AG04450 (cell line): ENCODE measurements around the gene ABHD12B. TPM values are rescaled to one million over a fixed set of nuclear protein-coding genes. Genes with fewer than 3 reads are reported as not detected.

Source experiments
- CTCF ChIA-PET: fragments of 300-600, 350-600 bp; formaldehyde crosslinking; extraction: SDS; loops from one replicate; lab custom pipeline; 2022; ENCODE audit warnings: antibody characterized with exemption, inconsistent platforms; lab: Charles Lee
- POLR2A ChIA-PET: fragments of 350-600 bp; formaldehyde crosslinking; extraction: SDS; loops from one replicate; lab custom pipeline; 2021; ENCODE audit warnings: antibody characterized with exemption, inconsistent platforms; lab: Yijun Ruan, JAX
- DNase-seq: peaks from one replicate; pipeline ENCODE4 v3.0.0-alpha.2; 2011; ENCODE audit warnings: low read depth, low spot score
- H3K27ac ChIP-seq: one replicate; pipeline ENCODE4 v1.5.1; 2012; ENCODE audit warnings: low read depth, low read length, control low read depth
- H3K27me3 ChIP-seq: one replicate; pipeline ENCODE4 v1.6.0; 2012; ENCODE audit warnings: low read length; ENCODE audit not compliant: control insufficient read depth, insufficient read depth
- H3K4me3 ChIP-seq: 2 replicates; pipeline ENCODE4 v1.5.1; 2011; ENCODE audit warnings: mild to moderate bottlenecking, low read depth, low read length, control low read depth
- H3K9me3 ChIP-seq: 2 replicates; pipeline ENCODE4 v1.5.1; 2012; ENCODE audit warnings: low read length; ENCODE audit not compliant: control insufficient read depth, insufficient read depth
- CTCF ChIP-seq: IDR thresholded peaks from 2 replicates; pipeline ENCODE4 v1.5.1; 2011; ENCODE audit warnings: low read depth, low read length, control low read depth, inconsistent platforms
- polyA plus RNA-seq: library from polyadenylated mRNA; depleted of rRNA; stranded (reverse); fragments of >200 nt; gene quantifications from 2 replicates; pipeline ENCODE4 v1.2.3, GENCODE V29; 2011

The ABHD12B gene
- polyA plus RNA-seq, 1 experiment, result 0.32 TPM

GRCh38 chr14:50830044-50830931 lies 41.6 kb upstream of the ABHD12B start:
- DNase-seq, result no peak
- ChIA-PET POLR2A (interaction anchor here (1.0 to 1.6 kb wide), 3 partner anchors 16 to 30 kb away, joined by 3 read pairs; no protein-coding TSS in a partner anchor), CTCF (interaction anchor here (0.9 to 3.7 kb wide), 2 partner anchors 31 to 55 kb away, joined by 3 to 32 read pairs; no protein-coding TSS in a partner anchor)
- no peak for TF ChIP-seq CTCF
- peak overlapping the region; percentile 79 for H3K4me3 ChIP-seq
- H3K27ac ChIP-seq, result peak overlapping the region; percentile 39
- no peaks in the 10 kb centered on the region for H3K9me3 ChIP-seq
- H3K27me3 ChIP-seq, result no peaks in the 10 kb centered on the region

- peak within 1 kb of the TSS; percentile 79 for H3K4me3 ChIP-seq
- ChIA-PET CTCF (interaction anchor here (3.7 kb wide), 1 partner anchor 30 kb away, joined by 32 read pairs; no protein-coding TSS in a partner anchor), POLR2A (interaction anchor here (1.0 kb wide), 1 partner anchor 29 kb away, joined by 3 read pairs; no protein-coding TSS in a partner anchor)
- DNase-seq, result no peak
- H3K27ac ChIP-seq, result peak within 1 kb of the TSS; percentile 39
- H3K27me3 ChIP-seq, result no peaks in the 10 kb centered on the region
- TF ChIP-seq CTCF, result no peak
- H3K9me3 ChIP-seq, result no peaks in the 10 kb centered on the region
Observed at GRCh38 chr14:50830932-50831725, 40.7 kb upstream of the ABHD12B start, which contains the start of gene NIN. NIN (minus strand) TSS chr14:50831162; CDS start chr14:50822056, 9,106 bp downstream.

GRCh38 chr14:50831726-50832168 lies 40.1 kb upstream of the ABHD12B start:
- Histone ChIP-seq H3K4me3 (peak overlapping the region; percentile 72), H3K9me3 (no peaks in the 10 kb centered on the region), H3K27me3 (no peaks in the 10 kb centered on the region), H3K27ac (no peak overlapping the region)
- no peak for DNase-seq
- ChIA-PET CTCF (interaction anchor here (3.7 kb wide), 1 partner anchor 30 kb away, joined by 32 read pairs; no protein-coding TSS in a partner anchor), POLR2A (no interaction called here)
- TF ChIP-seq CTCF, result no peak

- no peaks in the 10 kb centered on the region for H3K9me3 ChIP-seq
- no peak for DNase-seq
- no peak overlapping the region for H3K4me3 ChIP-seq
- ChIA-PET CTCF (interaction anchor here (1.0 kb wide), 1 partner anchor 27 kb away, joined by 3 read pairs; no protein-coding TSS in a partner anchor), POLR2A (interaction anchor here (0.8 kb wide), 1 partner anchor 14 kb away, joined by 3 read pairs; no protein-coding TSS in a partner anchor)
- H3K27ac ChIP-seq, result no peak overlapping the region
- no peak for TF ChIP-seq CTCF
- no peaks in the 10 kb centered on the region for H3K27me3 ChIP-seq
Observed at GRCh38 chr14:50832935-50833630, 38.8 kb upstream of the ABHD12B start.
